GM10248 (cell line): ENCODE measurements around the gene SLC9C2.
"Not testable (repeated sequence)": the region's sequence is repeated elsewhere in the genome, so short reads cannot be mapped to it uniquely, and the experiment has no call there.

Source experiments
- CTCF ChIA-PET: fragments of 300-600 bp; sonication (Branson Sonifier 250); formaldehyde crosslinking; extraction: SDS; loops from one replicate; lab custom pipeline; 2021; ENCODE audit warnings: antibody characterized with exemption; lab: Yijun Ruan, JAX
- POLR2A ChIA-PET: fragments of 350-650 bp; sonication (Branson Sonifier 250); formaldehyde crosslinking; extraction: SDS; loops from one replicate; lab custom pipeline; 2020; ENCODE audit warnings: antibody characterized with exemption; lab: Yijun Ruan, JAX
- DNase-seq: peaks from one replicate; pipeline ENCODE4 v3.0.0; 2012; ENCODE audit errors: extremely low spot score
- TF ChIP-seq, protein P1 (sequence below): IDR thresholded peaks from 2 replicates; pipeline ENCODE4 v1.5.1; 2012; ENCODE audit warnings: mild to moderate bottlenecking, low read depth; ENCODE audit errors: extremely low read depth, missing control alignments, control extremely low read depth

Gene SLC9C2

DNA sequence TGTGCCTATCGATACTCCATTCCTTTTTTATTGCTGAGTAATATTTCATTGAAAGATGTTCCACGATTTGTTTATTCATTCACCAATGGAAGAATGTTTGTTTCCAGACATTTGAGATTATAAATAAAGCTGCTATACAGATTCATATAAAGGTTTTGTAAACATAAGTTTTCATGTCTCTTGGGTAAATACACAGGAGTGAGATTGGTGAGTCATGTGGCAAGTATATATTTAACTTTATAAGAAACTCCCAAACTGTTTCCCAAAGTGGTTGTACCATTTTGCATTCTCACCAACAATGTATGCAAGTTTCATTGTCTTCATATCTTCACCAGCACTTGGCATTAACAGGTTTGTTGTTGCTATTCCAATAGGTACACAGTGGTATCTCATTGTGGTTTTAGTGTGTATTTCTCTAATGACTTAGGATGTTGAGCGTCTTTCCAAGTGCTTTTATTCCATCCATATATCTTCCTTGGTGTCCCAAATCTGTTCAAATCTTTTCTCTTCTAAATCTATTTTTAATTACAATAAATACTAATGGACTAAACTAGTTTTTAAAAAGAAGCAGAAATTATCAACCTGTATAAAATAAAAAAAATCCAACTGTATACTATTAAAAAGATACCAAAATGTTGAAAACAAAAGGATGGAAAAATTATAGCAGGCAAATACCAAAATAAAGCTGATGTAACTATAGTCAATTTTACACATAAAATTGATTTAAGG is 6.6 kb downstream of the SLC9C2 start:
- ChIA-PET CTCF (no interaction called here), POLR2A (no interaction called here)
- TF ChIP-seq, protein P1, sequence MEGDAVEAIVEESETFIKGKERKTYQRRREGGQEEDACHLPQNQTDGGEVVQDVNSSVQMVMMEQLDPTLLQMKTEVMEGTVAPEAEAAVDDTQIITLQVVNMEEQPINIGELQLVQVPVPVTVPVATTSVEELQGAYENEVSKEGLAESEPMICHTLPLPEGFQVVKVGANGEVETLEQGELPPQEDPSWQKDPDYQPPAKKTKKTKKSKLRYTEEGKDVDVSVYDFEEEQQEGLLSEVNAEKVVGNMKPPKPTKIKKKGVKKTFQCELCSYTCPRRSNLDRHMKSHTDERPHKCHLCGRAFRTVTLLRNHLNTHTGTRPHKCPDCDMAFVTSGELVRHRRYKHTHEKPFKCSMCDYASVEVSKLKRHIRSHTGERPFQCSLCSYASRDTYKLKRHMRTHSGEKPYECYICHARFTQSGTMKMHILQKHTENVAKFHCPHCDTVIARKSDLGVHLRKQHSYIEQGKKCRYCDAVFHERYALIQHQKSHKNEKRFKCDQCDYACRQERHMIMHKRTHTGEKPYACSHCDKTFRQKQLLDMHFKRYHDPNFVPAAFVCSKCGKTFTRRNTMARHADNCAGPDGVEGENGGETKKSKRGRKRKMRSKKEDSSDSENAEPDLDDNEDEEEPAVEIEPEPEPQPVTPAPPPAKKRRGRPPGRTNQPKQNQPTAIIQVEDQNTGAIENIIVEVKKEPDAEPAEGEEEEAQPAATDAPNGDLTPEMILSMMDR: no peak
- DNase-seq: no peak

DNA sequence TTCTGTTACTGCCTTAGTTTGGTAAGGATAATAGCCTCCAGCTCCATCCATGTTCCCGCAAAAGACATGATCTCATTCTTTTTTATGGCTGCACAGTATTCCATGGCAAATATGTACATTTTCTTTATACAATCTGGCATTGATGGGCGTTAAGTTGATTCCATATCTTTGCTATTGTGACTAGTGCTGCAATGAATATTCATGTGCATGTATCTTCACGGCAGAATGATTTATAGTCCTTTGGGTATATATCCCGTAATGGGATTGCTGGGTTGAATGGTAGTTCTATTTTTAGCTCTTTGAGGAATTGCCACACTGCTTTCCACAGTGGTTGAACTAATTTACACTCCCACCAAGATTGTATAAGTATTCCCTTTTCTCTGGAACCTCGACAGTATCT is 11.7 kb downstream of the SLC9C2 start:
- DNase-seq, POLR2A ChIA-PET: not testable (repeated sequence)

DNA sequence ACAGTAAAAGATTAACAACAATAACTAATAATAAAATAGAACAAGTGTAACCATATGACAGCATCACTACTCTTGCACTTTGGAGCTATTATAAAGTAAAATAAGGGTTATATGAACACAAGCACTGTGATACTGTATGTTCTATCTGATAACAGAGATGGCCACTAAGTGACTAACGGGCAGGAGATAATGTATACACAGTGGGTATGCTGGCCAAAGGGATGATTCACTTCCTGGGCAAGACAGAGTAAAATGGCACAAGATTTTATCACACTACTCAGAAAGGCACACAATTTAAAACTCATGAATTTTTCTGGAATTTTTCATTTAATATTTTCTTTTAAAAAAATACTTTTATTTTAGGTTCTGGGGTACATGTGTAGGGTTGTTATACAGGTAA is 12.3 kb downstream of the SLC9C2 start:
- POLR2A ChIA-PET: no interaction called here
- no peak for DNase-seq
- CTCF ChIA-PET: no interaction called here
- TF ChIP-seq, protein P1: no peak

More for the DNA sequence above, 11.7 kb downstream of the SLC9C2 start:
- CTCF ChIA-PET: interaction anchor here (1.5 kb wide), 1 partner anchor 15 kb away, joined by 4 read pairs; no protein-coding TSS in a partner anchor

DNA sequence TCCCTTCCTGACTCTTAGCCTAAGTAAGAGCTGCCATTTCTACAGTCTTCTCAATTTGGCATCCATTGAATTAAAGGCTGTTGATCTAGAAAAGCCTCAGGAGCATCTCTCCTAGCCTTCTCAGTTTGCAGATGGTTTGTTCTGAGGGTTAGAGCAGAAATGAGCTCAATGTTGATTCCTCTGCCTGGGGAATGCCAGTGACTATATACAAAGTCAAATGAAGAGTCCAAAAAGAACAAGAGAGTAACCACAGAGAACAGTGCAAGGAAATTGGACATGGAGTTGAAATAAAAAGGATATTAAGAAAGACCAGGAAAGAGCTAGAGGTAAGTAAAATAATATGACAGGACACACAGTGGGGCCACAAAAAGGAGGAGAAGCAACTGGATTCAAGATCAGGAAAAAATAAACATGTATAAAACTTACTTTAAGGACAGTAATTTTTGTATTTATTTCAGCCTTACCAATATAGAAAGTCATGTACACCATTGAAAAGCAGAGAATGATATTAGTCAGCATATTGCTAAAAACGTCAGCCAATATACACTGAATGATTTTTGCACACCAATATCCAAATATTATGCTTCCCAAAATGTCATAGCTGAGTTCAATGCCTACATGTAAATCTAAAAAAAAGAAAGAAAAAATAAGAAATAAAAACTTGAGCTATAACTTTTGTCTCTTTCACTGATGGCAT is 21.3 kb downstream of the SLC9C2 start:
- POLR2A ChIA-PET: no interaction called here
- CTCF ChIA-PET: interaction anchor here (0.9 to 1.8 kb wide), 7 partner anchors 10 to 151 kb away, joined by 3 to 6 read pairs (median 4); no protein-coding TSS in a partner anchor
- TF ChIP-seq, protein P1: no peak
- DNase-seq: no peak

DNA sequence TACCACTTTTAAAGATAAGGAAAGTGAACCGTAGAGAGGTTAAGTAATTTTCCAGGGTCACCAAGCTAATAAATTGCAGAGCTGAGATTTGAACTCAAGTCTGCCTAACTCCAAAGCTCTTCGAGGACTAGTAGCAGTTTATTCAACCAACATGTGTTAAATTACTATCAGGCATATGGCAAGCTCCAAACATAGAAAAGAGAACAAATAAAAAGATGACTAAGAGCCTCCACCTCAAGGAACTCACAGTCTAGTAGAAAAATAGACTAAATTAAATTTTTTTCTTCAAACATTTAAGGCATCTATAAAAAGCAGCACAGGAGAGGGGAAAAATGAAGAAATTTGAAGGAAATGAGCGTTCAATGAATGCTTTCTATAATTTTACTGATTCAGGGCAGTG is 22.2 kb downstream of the SLC9C2 start:
- POLR2A ChIA-PET: no interaction called here
- DNase-seq: no peak
- CTCF ChIA-PET: interaction anchor here (0.9 to 1.8 kb wide), 3 partner anchors 11 to 325 kb away, joined by 4 to 5 read pairs (median 4); no protein-coding TSS in a partner anchor
- TF ChIP-seq, protein P1: no peak

DNA sequence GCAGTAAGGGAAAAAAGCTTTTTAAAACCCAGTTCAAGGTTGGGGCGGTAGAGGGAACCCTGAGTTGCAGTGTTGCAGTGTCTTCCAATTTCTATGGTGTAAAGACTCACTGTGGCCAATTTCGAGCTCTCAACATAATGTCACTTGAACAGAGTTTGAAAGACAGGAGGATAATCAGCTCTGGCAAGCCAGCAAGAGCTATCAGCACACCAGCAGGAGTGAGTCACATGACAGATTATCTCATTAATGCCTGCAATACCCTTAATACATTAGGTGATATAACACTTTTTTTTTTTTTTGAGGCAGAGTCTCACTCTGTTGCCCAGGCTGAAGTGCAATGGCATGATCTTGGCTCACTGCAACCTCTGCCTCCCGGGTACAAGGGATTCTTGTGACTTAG is 22.8 kb downstream of the SLC9C2 start:
- TF ChIP-seq, protein P1: no peak
- CTCF ChIA-PET: interaction anchor here (1.4 kb wide), 1 partner anchor 325 kb away, joined by 4 read pairs; no protein-coding TSS in a partner anchor
- no peak for DNase-seq
- POLR2A ChIA-PET: no interaction called here

DNA sequence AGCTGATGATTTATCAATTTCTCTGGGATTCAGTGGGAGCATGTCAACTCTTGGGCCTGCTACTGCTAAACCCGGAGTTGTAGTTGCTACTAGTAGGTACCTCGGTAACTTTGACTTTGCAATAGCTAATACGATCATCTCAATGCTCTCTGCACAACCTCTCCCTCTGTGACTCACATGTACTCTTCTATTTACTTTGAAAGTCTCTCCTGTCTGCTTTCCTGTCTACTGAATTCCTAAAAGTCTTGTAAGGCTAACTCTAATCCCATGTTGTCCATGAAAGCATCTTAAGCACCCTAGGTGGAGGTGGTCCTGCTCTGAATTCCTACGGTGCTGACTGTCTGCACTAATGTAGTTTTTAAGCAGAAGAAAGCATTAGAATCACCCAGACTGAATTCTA is 29.3 kb downstream of the SLC9C2 start:
- DNase-seq: no peak
- TF ChIP-seq, protein P1: no peak
- POLR2A ChIA-PET: no interaction called here
- CTCF ChIA-PET: no interaction called here
